Left ventricle myocardium superior (tissue), 1 donor: ENCODE data around the gene PHACTR1. TPM values are rescaled to one million over a fixed set of nuclear protein-coding genes. Genes with fewer than 3 reads are reported as not detected.

Experiments used
- ATAC-seq: fragments of 200-7000 bp; cut with Tn5 transposase; one replicate; pipeline ENCODE4 v1.9.1; 2020; ENCODE audit warnings: mild to moderate bottlenecking, moderate library complexity
- DNase-seq: peaks from one replicate; pipeline ENCODE4 v3.0.0-alpha.2; 2020
- intact Hi-C: fragments of 100-400 bp; cut with micrococcal nuclease; formaldehyde crosslinking; loops from one replicate; pipeline ENCODE4 v1.11.0; 2022
- total RNA-seq: library from RNA; stranded (reverse); fragmentation: NEBNext Ultra II Directional; extraction: Animal tissue kit (Norgen Biotek cat#: 25700); gene quantifications from one replicate; pipeline ENCODE4 v1.2.1, GENCODE V29; 2021
- donor health status: DM: no; HTN: yes; CAD: no; lungs with severe emphysema.

Gene PHACTR1
- total RNA-seq, 1 donor from 2014 or later = 124 TPM

DNA sequence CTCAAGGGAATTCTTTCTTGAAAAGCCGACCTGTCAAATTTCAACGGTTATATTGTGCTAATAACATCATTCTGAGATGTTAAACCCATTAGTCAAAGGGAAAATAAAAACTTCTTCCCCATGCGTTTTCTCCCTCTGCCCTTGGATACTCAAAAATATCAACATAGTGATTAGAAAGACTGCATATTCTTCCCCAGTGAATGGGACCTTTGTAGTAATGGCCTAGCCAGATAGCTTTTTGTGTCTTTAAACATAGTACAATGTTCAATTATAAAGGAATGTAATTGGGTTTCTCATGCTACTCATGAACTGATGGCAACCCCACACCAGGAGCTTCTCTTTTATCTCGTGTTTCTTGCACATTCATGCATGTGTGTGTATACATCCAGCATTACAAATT is 69.4 kb downstream of the PHACTR1 start:
- ATAC-seq = no peak
- no peak for DNase-seq
- intact Hi-C loops = no loop called here

DNA sequence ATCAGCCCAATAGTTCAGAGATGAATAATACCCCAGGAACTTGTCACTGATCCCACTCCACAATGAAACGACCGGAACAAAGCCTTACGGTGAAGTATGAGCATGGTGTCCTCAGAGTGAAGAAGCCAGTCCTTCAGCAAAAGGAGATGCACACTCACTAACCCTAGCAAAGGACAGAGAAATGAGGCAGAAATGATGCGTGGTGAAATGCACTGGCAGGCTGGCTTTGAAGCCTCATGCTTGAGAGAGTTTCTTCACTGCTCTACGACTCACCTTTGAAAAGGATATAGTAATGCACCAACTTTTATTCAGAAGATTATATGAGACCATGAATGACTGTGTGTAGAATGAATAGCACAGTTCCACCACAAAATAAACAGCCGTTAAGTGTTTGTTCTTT is 74.8 kb downstream of the PHACTR1 start:
- intact Hi-C loops = no loop called here
- ATAC-seq = no peak
- no peak for DNase-seq

DNA sequence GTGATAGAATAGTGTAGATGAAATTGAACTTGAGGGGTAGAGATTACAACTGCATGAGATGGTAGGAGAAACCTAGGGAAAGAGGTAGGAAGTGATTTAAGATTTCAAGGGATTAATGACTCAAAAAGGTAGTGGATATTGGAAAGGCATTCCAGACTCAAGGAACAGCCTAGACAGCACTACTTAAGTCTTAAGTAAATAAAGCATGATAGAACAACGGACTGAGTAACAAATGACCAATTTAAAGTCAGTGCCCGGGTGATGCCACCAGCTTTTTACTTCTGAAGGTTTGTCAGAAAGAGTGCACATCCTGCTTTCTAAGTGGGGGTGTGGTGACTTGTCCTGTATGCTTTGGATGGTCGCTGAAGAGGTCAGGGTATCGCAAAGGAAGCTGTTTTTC is 81.8 kb downstream of the PHACTR1 start:
- no peak for ATAC-seq
- DNase-seq = no peak
- intact Hi-C loops = no loop called here

DNA sequence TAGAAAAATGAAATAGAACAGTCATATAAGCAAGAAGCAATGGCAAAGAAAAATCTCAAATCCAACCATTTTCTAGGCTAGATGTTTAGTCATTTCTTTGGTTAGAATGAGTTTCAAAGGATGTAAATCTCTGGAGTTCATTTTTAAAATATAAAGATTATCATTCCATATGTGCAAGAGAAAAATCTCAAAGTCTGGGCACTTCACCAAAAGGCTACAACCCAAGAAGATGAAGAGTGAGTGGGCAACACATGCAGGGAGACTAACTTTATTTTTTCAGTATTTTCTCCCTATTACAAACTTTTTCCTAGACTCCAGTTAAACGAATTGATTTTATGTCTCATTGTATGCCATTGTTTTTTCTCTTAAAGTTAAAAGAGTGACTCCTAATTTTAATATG is 83.6 kb downstream of the PHACTR1 start:
- DNase-seq = no peak
- intact Hi-C loops = no loop called here
- no peak for ATAC-seq

DNA sequence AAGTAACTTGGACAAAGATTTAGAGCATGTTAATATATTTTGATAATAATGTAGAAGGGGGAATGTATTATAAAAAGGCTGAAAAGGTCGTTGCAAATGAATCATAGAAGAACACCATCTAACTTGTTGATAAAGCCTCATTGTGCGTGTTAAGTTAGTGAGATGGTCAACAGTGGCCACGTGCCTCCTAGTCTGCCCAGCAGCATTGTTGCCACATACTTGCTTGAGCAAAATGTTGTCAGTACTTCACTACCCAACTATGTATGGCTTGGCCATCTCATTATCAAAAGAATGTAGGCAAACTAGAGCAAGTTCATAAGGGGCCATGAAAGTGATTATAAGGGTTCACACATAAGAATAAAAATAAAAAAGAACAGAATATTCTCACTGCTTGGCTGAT is 84.6 kb downstream of the PHACTR1 start:
- intact Hi-C loops = no loop called here
- DNase-seq = no peak
- no peak for ATAC-seq

DNA sequence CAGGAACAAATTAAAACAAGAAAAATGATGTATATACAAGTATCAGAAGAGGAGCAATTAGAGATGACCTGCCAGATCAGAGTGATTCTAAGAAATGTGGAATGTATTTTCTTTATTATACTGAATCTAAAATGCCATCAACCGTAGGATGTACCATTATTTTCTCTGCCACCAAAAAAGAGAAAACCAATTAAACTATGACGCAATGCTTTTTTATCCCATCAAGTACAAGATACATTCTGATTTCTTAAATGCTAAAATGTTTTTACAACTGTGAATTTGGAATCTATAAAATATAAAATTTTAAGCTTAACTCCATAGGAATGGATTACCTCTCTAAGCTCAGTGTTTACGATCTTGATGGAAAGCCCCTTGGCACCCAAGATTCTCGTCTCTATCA is 85.9 kb downstream of the PHACTR1 start:
- intact Hi-C loops = no loop called here
- no peak for ATAC-seq
- no peak for DNase-seq

DNA sequence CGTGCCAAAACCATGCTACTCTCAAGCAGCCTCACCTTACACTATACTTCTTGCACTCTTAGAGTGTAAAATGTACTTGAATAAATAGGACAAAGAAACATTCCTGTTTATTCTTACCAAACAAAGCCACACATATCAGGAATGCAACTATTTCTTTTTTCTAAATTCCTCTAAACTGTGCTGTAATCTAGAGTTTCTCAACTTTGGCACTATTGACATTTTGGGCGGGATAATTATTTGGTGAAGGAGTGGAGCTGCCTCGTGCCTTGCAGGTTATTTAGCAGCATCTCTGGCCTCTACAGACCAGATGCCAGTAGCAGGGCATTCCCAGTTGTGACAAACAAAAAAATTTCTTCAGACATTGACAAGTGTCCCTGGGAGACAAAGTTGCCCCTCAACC is 86.9 kb downstream of the PHACTR1 start:
- DNase-seq = no peak
- intact Hi-C loops = no loop called here
- no peak for ATAC-seq

DNA sequence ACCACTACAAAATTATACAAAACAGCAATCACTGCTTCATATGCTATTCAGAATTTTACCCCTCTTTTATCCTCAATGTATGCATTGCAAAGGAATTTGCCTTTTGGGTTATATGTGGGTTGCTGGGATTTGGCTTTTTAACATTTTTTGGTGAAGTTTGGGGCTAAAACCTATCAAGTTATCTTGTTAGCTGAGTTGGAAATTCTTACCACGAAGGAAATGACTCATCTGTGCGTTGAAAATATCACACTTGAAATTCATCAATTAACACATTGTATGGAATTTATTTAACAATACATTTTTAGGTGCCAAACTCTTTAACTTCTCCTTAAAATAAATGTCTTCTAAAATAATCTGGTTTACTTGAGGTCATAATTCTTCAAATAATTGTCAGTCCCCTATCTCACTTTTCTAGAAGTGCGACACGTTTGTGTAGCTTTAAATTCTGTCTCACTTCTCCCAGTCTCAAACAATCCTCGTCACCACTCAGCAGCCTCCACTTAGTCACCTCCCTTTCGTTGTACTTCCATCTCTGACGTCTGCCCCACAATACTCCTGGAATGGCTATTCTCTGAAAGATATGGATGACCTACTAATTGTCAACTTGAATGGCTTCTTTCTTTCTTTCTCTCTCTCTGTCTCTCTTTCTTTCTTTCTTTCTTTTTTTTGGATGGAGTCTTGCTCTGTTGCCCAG is 88.5 kb downstream of the PHACTR1 start:
- ATAC-seq = no peak

DNA sequence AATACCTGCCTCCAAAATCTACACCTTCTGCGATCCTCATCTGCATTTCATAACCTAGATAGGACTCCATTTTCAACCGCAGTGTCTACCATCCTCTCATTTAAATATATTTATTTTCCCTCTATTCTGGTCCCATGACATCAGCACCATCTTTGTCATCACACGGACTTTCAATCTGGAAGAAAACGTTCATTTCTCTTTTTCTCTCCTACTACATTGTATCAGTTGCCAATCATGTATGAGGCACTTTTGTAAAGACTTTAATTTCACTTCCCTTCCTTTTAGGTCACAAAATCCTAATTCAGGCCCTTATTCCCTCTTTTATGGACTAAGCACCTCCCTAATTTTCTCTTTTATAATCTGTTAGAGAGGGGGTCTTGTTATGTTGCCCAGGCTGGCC is 89.6 kb downstream of the PHACTR1 start:
- DNase-seq (no peak), ATAC-seq (no peak)
- intact Hi-C loops = no loop called here

More for the DNA sequence above, 88.5 kb downstream of the PHACTR1 start:
- DNase-seq = no peak
- intact Hi-C loops = no loop called here

DNA sequence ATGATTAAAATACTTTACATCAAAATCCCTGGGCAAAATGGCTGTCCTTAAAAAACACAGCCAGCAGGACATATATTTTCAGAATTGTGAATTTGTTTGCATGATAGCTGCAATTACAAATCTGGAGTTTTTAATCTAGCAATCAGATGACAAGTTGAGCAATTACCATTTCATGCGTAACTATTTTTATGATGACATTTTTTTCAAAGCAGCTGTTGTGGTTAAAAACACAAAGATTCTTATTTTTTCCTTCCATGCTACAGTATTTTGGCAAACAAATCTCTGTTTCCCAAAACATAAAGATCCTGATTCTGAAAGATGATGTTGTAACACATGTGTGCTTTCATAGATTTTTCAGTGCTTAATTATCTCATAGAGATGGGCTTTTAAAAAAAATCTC is 90.2 kb downstream of the PHACTR1 start:
- DNase-seq = no peak
- ATAC-seq = no peak
- intact Hi-C loops = no loop called here

DNA sequence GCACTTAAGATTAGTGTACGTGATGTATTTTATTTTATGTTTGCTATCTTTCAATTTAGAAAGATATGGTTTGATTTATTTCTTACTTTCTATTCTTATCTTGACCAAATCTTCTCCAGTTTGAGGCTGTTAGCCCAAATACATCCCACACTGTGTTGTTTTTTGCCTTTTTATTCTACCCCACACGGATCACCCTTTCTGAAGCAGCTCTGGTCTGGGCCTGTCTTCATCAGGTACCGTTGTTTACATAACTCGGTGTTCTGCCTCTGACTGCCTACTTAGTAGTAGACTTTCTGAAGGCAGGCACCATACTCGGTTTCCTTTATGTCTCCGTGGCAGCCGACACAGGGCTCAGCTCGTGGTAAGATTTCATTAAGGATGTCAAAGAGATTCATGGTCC is 95.0 kb downstream of the PHACTR1 start:
- no peak for ATAC-seq
- intact Hi-C loops = no loop called here
- DNase-seq = no peak

DNA sequence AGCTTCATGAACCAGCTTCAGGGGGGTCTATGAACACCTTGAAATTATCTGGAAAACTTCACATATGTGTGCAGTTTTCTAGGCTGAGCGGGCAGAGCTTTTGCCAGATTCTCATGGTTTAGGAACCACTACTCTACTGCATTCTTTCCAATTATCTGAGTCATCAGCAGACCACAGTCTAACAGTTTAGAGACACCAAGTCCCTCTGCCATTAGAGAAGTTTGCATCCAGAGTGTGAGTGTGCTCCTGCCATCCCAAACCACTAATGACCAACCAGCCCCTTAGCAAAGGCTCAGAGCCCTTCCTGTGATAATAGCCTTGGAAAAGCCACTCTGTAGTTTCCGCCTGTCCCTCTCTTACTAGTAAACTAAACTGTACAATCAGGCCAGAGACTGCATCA is 96.8 kb downstream of the PHACTR1 start:
- ATAC-seq (no peak), DNase-seq (no peak)
- intact Hi-C loops = no loop called here

DNA sequence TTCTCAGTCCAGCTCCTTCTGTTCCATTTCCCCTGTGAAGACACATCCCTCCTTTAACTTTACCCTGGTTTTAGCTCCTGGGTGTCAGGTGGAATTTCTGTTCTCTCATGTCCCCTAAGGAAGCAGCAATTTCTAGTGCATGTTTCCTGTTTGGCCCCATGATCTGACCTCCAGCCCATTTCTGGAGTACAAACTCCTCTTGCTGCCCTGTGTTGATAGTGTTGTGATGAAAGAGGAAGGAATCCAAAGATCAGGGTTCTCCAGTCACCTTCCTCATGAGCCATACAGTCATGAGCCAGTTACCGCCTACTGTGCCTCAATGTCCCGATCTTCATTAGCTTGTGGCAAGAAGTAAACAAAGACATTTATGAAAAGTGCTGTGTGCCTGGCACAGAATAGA is 97.4 kb downstream of the PHACTR1 start:
- ATAC-seq (no peak), DNase-seq (no peak)
- intact Hi-C loops = no loop called here

DNA sequence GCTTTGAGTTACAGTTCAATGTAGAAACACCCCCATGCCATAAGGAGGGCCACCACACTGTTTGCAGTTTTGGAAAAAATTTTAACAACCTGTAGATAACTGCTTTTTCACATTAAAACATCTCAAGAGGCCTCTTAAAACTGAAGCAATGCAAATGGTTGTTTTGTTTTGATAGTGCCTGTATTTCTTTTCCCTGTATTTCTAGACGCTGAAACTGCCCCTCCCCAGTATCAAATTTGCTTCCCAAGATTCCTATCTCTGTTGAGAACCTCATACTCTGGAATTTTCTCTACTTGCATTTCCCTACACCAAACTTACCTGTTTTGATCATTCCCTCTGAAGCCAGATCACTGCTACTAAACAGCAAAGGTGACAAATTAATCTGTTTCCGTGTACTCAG is 98.5 kb downstream of the PHACTR1 start:
- intact Hi-C loops = no loop called here
- ATAC-seq = no peak
- no peak for DNase-seq

DNA sequence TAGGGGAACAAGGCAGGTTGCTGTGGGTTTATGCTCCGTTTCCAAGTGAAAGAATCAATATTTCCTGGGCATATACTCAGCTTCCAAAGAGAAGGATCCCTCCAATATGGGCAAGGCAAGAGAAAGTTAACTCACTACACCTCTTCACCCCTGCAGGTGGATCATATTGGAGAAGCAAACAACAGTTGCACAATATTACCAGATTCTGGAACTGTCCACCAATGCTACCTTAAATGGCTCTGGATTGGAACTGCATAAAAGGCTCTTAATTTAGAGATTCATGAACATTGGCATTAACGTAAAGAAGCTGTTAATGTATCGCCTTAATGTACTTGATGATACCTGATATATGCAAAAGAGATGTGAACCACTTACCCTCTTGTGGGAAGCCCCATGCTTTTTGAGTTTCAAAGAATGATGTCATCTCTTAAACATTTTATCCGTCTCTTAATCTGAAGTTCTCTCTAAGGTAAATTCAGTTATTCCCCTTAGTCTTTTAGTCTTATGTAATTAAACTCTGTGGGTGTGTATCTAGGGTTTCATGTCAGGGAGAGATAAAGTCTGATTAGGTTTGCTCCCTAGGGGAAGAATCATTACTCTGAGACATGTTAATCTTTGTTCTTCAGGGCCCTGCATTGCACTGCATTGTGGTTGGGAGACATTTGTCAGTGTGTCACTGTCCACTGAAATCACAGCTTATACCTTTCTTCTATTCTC is 99.5 kb downstream of the PHACTR1 start:
- ATAC-seq (no peak), DNase-seq (no peak)
- intact Hi-C loops = no loop called here

DNA sequence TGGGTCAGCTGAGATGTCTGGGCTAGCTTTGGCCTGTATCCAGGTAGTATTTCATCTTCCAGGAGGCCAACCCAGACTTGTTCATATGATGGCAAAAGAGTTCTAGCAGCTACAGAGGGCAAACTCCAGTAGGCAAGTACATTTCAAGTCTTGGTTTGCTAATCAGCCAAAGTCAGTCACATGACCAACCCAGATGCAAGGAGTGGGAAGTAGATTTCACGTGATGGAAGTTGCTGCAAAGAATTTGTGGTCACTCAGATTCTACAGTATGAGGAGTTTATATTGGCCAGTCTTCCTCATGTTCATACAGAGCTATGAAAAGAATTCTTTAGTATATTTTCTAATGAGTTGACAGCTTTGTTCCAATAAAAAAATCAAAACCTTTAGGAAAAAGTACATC is 101.8 kb downstream of the PHACTR1 start:
- intact Hi-C loops = no loop called here
- DNase-seq (no peak), ATAC-seq (no peak)

DNA sequence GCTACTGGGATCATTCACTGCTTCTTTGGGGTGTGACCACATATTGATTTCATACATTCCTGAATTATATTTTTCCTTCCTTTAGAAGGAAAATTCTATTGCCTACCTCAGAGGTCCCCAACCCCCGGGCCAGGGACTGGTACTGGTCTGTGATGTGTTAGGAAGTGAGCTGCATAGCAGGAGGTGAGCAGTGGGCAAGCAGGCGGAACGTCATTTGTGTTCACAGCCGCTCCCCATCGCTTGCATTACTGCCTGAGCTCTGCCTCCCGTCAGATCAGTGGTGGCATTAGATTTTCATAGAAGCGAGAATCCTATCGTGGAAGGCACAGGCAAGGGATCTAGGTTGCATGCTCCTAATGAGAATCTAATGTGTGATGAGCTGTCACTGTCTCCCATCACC is 107.3 kb downstream of the PHACTR1 start:
- no peak for ATAC-seq
- intact Hi-C loops = no loop called here
- DNase-seq = no peak

DNA sequence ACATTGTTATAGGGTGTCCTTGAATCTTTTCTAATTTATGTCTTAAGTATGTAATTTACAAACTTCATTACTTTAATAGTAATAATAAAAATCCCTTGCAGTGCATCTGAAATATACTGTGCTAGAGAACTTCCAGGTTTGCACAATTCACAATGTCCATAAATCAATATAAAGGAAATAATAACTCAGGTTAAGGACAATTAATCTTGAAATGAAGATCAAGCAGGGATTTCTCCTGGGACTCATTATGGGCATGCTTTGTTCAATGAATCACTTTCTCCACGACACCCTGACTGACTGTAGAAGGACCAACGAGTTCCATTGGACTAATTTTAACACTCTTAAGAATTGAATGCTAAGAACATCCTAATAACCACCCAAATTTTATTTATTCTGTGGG is 110.0 kb downstream of the PHACTR1 start:
- ATAC-seq = no peak
- no peak for DNase-seq
- intact Hi-C loops = no loop called here

DNA sequence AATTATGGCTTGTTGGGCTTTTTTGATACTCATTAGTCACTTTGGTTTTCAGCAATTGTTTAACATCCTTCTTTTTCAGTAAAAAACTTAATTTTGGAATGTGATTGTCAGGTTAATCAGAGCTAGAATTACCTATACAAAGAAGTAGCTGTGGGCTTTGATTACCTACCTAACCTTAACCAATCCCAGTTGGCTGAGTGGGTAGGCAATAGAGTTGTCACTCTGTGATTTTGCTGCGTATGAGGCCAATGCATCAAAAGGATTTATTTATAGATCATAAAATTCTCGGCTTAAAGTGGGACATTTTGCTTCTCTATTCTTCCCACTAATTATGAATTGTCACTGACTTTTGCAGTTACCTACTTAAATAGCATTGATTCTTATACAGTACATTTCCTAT is 111.4 kb downstream of the PHACTR1 start:
- DNase-seq (no peak), ATAC-seq (no peak)
- intact Hi-C loops = no loop called here

DNA sequence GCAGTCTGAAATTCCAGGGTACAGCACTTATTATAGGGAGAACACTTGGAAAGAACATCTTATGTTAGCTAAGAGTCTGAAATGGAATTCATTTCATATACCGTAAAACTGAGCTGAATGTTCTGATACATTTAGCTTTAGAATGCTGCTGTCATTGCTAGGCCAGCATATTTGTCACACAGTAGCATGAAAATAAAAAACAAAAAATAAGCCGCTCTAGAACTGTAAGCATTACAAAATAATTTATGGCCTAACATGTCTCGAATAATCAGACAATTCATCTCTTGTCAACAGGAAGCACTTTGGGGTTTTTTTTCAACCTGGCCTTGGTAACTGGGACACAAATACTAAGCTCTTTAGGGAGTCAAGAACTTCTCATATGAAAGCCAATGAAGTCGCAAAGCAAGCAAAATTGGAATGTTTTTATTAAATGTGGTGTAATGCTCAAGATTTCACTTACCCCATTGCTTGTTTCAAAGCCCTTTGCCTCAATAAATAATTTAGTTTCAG is 115.7 kb downstream of the PHACTR1 start:
- DNase-seq (no peak), ATAC-seq (no peak)
- intact Hi-C loops = no loop called here

DNA sequence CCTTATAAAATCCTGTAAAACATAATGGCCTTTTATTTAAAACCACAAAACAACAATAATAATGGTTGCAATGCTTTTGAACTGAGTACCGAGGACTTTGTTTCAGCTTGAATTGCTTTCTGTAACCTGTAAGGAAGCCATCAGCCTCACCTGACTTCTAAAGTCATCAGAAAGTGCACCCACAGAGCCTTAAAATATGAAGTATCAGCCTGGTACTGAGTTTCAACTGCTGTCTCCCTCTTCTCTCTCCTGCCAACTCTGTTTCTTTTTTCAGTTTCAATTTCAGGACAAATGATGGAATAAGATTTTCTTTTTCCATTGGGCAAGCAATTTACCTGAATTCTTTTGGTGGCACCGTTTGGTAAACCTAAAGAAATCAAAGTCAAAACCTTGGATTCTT is 119.4 kb downstream of the PHACTR1 start:
- intact Hi-C loops = no loop called here
- DNase-seq = no peak
- no peak for ATAC-seq
